Activated CD4-positive, alpha-beta memory T cell treated with anti-CD3 and anti-CD28 coated beads for 36 hours (primary cell): Measurements from ENCODE around the gene TEX35. TPM values are rescaled to one million over a fixed set of nuclear protein-coding genes. Genes with fewer than 3 reads are reported as not detected.

ENCODE experiments used
- CTCF ChIA-PET: fragments of 350-600 bp; sonication (Branson Sonifier 250); formaldehyde crosslinking; loops from one replicate; lab custom pipeline; 2021; ENCODE audit warnings: antibody characterized with exemption, inconsistent platforms; lab: Charles Lee
- POLR2A ChIA-PET: fragments of 350-600 bp; sonication (Branson Sonifier 250); formaldehyde crosslinking; loops from one replicate; lab custom pipeline; 2021; ENCODE audit warnings: antibody characterized with exemption; lab: Charles Lee
- DNase-seq: peaks from one replicate; pipeline ENCODE4 v3.0.0-alpha.2; 2020
- H3K27ac Mint-ChIP-seq: one replicate; pipeline ENCODE4 v1.8.0; 2021; ENCODE audit warnings: mixed read lengths
- H3K27me3 Mint-ChIP-seq: one replicate; pipeline ENCODE4 v1.8.0; 2021; ENCODE audit warnings: mixed read lengths
- H3K36me3 Mint-ChIP-seq: one replicate; pipeline ENCODE4 v1.8.0; 2021; ENCODE audit warnings: mixed read lengths
- H3K4me1 Mint-ChIP-seq: one replicate; pipeline ENCODE4 v1.8.0; 2021; ENCODE audit warnings: low read depth, mixed read lengths
- H3K4me3 Mint-ChIP-seq: one replicate; pipeline ENCODE4 v1.8.0; 2021; ENCODE audit warnings: mild to moderate bottlenecking, mixed read lengths
- H3K9me3 Mint-ChIP-seq: one replicate; pipeline ENCODE4 v1.8.0; 2021; ENCODE audit warnings: mixed read lengths
- intact Hi-C: fragments of 100-400 bp; cut with micrococcal nuclease; formaldehyde crosslinking; loops from one replicate; pipeline ENCODE4 v1.15.1; 2023
- total RNA-seq, 2 experiments: library from RNA; stranded (reverse); gene quantifications; one replicate each; pipeline ENCODE4 v1.2.3, GENCODE V29; 2021

TEX35 gene
- total RNA-seq, 2 experiments from 2014 or later, result not detected

- ChIA-PET CTCF (interaction anchor here (0.6 to 1.6 kb wide), 2 partner anchors 15 to 46 kb away, joined by 4 to 6 read pairs; no protein-coding TSS in a partner anchor), POLR2A (interaction anchor here (0.6 kb wide), 1 partner anchor 578 kb away, joined by 3 read pairs; no protein-coding TSS in a partner anchor)
- no peaks in the 10 kb centered on the region for H3K9me3 Mint-ChIP-seq
- intact Hi-C loops, result no loop called here
- H3K27ac Mint-ChIP-seq, result no peak overlapping the region
- no peak overlapping the region for H3K4me3 Mint-ChIP-seq
- H3K36me3 Mint-ChIP-seq, result no peaks in the 10 kb centered on the region
- DNase-seq, result no peak
- H3K27me3 Mint-ChIP-seq, result peaks cover 23% of the 10 kb centered on the region
- H3K4me1 Mint-ChIP-seq, result no peaks in the 10 kb centered on the region
Measured at GRCh38 chr1:178486100-178487069, 26.5 kb upstream of the TEX35 start.

GRCh38 chr1:178487070-178487615 lies 25.8 kb upstream of the TEX35 start:
- ChIA-PET CTCF (interaction anchor here (1.6 kb wide), 1 partner anchor 14 kb away, joined by 6 read pairs; no protein-coding TSS in a partner anchor), POLR2A (no interaction called here)
- Mint-ChIP-seq H3K36me3 (no peaks in the 10 kb centered on the region), H3K27ac (no peak overlapping the region), H3K4me3 (no peak overlapping the region), H3K4me1 (no peaks in the 10 kb centered on the region), H3K9me3 (no peaks in the 10 kb centered on the region), H3K27me3 (peaks cover 23% of the 10 kb centered on the region)
- intact Hi-C loops, result no loop called here
- no peak for DNase-seq

DNA sequence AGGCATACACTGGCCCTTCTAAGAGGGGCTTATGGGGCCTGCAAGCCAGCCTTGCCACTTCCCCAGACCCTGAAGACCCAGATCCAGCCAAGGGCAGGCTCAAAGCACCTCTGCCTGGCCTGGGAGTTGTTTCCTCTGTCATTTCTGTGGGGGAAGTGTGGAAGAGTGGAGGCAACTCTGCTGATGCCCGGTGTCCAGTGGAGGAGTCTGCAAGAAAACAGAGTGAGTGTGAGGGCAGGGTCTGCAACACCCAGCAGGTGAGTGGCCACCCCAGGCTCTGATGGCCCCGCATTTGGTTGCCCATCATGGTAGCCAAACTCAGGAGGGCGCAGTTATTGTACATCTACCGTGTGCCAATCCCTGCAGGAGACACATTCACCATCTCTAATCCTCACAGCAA lies 24.5 kb upstream of the TEX35 start:
- Mint-ChIP-seq H3K27ac (no peak overlapping the region), H3K4me3 (no peak overlapping the region), H3K27me3 (peaks cover 23% of the 10 kb centered on the region), H3K9me3 (no peaks in the 10 kb centered on the region), H3K4me1 (no peaks in the 10 kb centered on the region), H3K36me3 (no peaks in the 10 kb centered on the region)
- DNase-seq, result no peak
- ChIA-PET POLR2A (no interaction called here), CTCF (interaction anchor here (1.6 kb wide), 1 partner anchor 13 kb away, joined by 6 read pairs; no protein-coding TSS in a partner anchor)
- intact Hi-C loops, result no loop called here

DNA sequence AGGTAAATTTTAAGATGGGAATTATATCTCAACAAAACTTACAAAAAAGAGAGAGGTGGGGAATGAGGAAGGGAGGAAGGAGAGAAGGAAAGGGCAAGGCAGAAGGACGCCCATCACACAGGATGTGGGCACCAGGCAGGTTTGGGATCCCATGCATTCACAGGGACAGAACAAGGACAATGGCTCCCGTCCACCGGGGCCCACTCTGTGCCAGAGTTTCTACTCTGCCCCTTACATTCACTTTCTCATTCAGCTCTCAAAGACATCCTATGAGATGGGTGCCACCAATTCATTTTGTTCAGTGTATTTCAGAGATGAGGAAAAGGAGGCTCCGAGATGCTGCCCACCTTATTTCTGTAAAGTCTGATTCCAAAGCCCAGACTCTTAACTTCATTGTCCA lies 23.5 kb upstream of the TEX35 start:
- Mint-ChIP-seq H3K36me3 (no peaks in the 10 kb centered on the region), H3K27me3 (peaks cover 23% of the 10 kb centered on the region), H3K9me3 (no peaks in the 10 kb centered on the region), H3K4me3 (no peak overlapping the region), H3K27ac (no peak overlapping the region), H3K4me1 (no peaks in the 10 kb centered on the region)
- intact Hi-C loops, result no loop called here
- CTCF ChIA-PET, result no interaction called here
- DNase-seq, result no peak
- POLR2A ChIA-PET, result no interaction called here

GRCh38 chr1:178490136-178490535 lies 22.8 kb upstream of the TEX35 start:
- no peak for DNase-seq
- H3K4me3 Mint-ChIP-seq, result no peak overlapping the region
- intact Hi-C loops, result no loop called here

DNA sequence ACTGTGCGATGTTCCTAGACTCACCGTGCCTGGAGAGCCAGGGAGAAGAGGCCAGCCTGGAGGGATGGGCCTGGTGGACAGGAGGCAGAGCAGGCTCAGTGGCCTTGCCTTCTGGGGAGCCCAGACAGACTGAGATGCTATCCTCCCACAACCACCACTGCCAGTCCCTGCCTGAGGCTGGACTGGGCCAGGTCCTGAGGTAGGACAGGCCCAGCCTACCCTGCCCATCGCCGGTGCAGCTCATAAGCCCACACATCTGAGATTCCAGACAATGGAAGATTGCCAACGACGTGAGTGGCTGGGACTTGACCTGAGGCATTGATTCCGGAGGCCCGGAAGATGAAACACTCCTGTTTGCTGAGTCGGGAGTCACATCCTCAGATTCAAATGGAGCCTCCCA lies 21.9 kb upstream of the TEX35 start:
- H3K9me3 Mint-ChIP-seq, result no peaks in the 10 kb centered on the region
- no peaks in the 10 kb centered on the region for H3K4me1 Mint-ChIP-seq
- no peaks in the 10 kb centered on the region for H3K36me3 Mint-ChIP-seq
- CTCF ChIA-PET, result no interaction called here
- no peak overlapping the region for H3K4me3 Mint-ChIP-seq
- POLR2A ChIA-PET, result no interaction called here
- peaks cover 18% of the 10 kb centered on the region for H3K27me3 Mint-ChIP-seq
- intact Hi-C loops, result no loop called here
- H3K27ac Mint-ChIP-seq, result no peak overlapping the region
- DNase-seq, result no peak

More at GRCh38 chr1:178490136-178490535, 22.8 kb upstream of the TEX35 start:
- H3K27me3 Mint-ChIP-seq, result peaks cover 23% of the 10 kb centered on the region
- H3K36me3 Mint-ChIP-seq, result no peaks in the 10 kb centered on the region
- ChIA-PET CTCF (no interaction called here), POLR2A (no interaction called here)
- H3K27ac Mint-ChIP-seq, result no peak overlapping the region
- H3K4me1 Mint-ChIP-seq, result no peaks in the 10 kb centered on the region
- H3K9me3 Mint-ChIP-seq, result no peaks in the 10 kb centered on the region

DNA sequence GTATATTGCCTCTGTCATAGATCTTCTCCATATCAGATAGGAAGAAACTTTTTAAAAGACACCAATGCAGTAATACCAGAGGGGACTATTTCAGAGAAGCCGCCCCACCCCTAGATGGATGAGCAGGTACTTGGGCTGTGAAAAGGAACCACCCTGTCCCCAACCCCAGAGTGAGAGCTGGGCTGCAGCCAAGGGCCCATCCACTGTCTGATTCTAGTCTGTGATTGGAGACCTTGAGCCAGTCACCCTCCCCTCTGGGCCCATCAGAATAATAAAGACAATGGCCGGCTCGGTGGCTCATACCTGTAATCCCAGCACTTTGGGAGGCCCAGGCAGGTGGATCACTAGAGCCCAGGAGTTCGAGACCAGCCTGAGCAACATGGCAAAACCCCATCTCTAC lies 21.2 kb upstream of the TEX35 start:
- H3K4me1 Mint-ChIP-seq, result no peaks in the 10 kb centered on the region
- no peak overlapping the region for H3K27ac Mint-ChIP-seq
- no peaks in the 10 kb centered on the region for H3K9me3 Mint-ChIP-seq
- CTCF ChIA-PET, result interaction anchor here (1.7 kb wide), 1 partner anchor 10 kb away, joined by 5 read pairs; no protein-coding TSS in a partner anchor
- DNase-seq, result no peak
- POLR2A ChIA-PET, result no interaction called here
- no peak overlapping the region for H3K4me3 Mint-ChIP-seq
- no peaks in the 10 kb centered on the region for H3K36me3 Mint-ChIP-seq
- peaks cover 16% of the 10 kb centered on the region for H3K27me3 Mint-ChIP-seq
- intact Hi-C loops, result no loop called here

DNA sequence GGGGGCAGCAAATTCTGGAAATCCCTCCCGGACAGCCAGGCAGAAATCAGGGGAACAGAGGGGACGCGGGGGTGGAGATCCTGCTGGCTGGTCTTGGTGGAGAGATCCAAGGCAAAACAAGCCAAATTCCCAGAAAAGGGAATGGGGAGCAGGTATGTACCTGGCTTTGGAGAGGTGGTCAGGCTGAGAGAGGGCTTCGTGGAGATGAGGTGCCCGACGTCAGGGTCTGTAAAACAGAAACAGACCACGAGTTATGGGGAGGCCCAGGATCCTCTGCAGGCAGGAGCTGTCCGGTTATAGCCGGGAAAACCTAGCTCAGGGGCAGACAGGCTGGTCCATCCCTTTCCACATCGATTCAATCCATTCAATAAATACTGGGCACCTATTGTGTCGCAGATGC lies 20.6 kb upstream of the TEX35 start:
- intact Hi-C loops, result no loop called here
- no peak overlapping the region for H3K27ac Mint-ChIP-seq
- ChIA-PET POLR2A (no interaction called here), CTCF (interaction anchor here (1.7 kb wide), 1 partner anchor 9 kb away, joined by 5 read pairs; no protein-coding TSS in a partner anchor)
- peaks cover 13% of the 10 kb centered on the region for H3K27me3 Mint-ChIP-seq
- no peak overlapping the region for H3K4me3 Mint-ChIP-seq
- no peaks in the 10 kb centered on the region for H3K9me3 Mint-ChIP-seq
- no peaks in the 10 kb centered on the region for H3K36me3 Mint-ChIP-seq
- H3K4me1 Mint-ChIP-seq, result no peaks in the 10 kb centered on the region
- no peak for DNase-seq

DNA sequence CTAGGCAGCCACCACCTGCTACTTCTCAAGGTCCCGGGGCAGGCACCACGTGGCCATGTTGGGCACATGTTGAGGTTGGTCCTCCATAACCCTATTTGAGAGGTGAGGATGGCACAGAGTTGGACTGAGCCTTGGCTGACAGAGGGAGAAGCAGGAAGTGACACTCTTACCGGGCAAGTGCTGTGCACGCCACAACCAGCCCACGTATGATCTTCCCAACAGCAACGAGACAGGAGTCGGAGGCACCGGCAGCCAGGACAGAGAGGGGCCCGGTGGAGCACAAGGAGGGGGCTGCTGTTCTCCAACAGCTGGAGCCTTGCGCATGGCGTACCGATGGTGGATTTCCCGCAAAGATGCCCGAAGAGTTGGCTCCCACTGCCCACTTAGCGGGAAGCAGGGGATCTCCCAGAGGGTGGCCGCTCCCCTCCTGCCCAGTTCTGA lies 19.6 kb upstream of the TEX35 start:
- Mint-ChIP-seq H3K36me3 (no peaks in the 10 kb centered on the region), H3K27ac (no peak overlapping the region), H3K4me3 (no peak overlapping the region), H3K4me1 (no peaks in the 10 kb centered on the region), H3K27me3 (peaks cover 4% of the 10 kb centered on the region), H3K9me3 (no peaks in the 10 kb centered on the region)
- intact Hi-C loops, result no loop called here
- ChIA-PET CTCF (interaction anchor here (1.7 kb wide), 1 partner anchor 8 kb away, joined by 5 read pairs; no protein-coding TSS in a partner anchor), POLR2A (no interaction called here)
- no peak for DNase-seq

DNA sequence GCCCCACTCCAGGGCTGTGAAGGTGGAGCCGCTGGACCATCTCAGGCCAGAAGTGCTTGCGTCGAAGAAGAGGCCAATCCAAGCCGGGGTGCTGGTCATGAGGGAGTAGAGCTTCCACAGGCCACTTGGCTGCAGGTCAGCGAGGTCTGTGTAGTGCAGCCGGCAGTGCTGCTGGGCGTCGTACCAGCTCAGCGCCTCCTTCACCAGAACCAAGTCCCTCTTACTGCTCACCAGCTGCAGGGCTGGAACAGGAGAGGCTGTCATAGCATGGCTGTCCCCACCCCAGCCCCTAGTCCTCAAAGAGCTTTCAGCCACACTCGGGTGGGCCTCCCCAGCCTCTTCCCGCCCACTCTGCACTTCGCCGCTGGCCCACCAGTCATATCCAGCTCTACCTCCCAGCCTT lies 18.3 kb upstream of the TEX35 start:
- H3K4me3 Mint-ChIP-seq, result no peak overlapping the region
- H3K27me3 Mint-ChIP-seq, result no peaks in the 10 kb centered on the region
- no peaks in the 10 kb centered on the region for H3K36me3 Mint-ChIP-seq
- H3K9me3 Mint-ChIP-seq, result no peaks in the 10 kb centered on the region
- no peaks in the 10 kb centered on the region for H3K4me1 Mint-ChIP-seq
- POLR2A ChIA-PET, result no interaction called here
- intact Hi-C loops, result no loop called here
- H3K27ac Mint-ChIP-seq, result no peak overlapping the region
- DNase-seq, result no peak
- CTCF ChIA-PET, result interaction anchor here (1.0 to 1.2 kb wide), 2 partner anchors 9 to 19 kb away, joined by 3 read pairs; no protein-coding TSS in a partner anchor

DNA sequence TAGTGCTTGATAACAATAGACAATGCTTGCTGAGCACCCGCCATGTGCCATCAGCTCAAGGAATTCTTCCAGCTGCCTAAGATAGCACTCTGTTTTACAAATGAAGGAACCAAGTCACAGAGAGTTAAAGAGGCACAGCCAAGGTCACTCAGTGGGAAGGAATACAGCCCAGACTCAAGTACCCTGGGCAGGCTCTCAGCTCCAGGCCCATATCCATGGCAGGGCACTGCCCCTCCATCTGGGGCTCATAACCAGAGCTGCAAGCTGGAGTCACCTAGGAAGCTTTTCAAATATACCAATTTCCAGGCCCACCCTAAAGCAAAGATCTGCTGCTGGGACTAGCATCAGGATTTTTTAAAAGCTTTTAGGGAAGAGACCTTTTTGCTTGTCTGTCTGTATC lies 17.8 kb upstream of the TEX35 start:
- CTCF ChIA-PET, result interaction anchor here (1.0 to 1.2 kb wide), 2 partner anchors 8 to 20 kb away, joined by 3 read pairs; no protein-coding TSS in a partner anchor
- Mint-ChIP-seq H3K27ac (no peak overlapping the region), H3K9me3 (no peaks in the 10 kb centered on the region)

DNA sequence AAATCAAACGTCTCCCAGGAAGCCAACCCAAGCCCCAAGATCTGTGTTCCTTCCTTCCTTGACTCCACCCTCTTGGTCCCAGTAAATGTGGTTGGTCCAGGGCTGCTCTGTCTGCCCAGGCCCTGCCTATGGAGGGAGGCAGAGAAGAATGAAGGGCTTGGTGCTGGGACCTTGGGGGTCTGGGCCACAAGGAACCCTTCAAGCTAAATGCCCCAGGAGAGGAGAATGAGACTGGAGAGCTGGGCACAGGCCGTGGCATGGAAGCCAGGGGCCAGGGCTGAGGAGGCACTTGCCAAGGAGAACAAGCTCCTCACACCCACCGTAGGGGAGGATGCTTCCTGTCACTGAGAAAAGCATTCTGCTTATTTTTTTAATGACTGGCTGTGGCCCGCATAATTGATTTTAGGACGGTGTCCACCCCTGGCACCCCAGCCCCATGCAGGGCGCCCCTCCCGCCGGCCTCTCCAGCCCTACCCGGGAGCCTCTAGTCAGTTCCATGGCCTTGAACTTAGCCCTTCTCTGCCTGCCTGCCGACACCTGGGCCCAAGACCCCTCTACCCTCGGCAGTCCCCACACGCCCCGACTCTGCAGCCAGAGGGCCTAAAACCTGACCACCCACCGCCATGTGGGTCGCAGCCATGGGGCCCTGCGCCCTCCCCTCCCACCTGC lies 17.0 kb upstream of the TEX35 start:
- Mint-ChIP-seq H3K27me3 (no peaks in the 10 kb centered on the region), H3K4me1 (no peaks in the 10 kb centered on the region), H3K27ac (no peak overlapping the region), H3K4me3 (no peak overlapping the region), H3K36me3 (no peaks in the 10 kb centered on the region), H3K9me3 (no peaks in the 10 kb centered on the region)
- intact Hi-C loops, result no loop called here
- ChIA-PET POLR2A (no interaction called here), CTCF (no interaction called here)
- DNase-seq, result no peak

More for the DNA sequence above, 17.8 kb upstream of the TEX35 start:
- intact Hi-C loops, result no loop called here
- H3K4me3 Mint-ChIP-seq, result no peak overlapping the region
- no peaks in the 10 kb centered on the region for H3K27me3 Mint-ChIP-seq
- no peaks in the 10 kb centered on the region for H3K36me3 Mint-ChIP-seq
- no peaks in the 10 kb centered on the region for H3K4me1 Mint-ChIP-seq
- POLR2A ChIA-PET, result no interaction called here
- no peak for DNase-seq
